ENCODE measurements around the gene PCDHAC2.

The PCDHAC2 gene

DNA sequence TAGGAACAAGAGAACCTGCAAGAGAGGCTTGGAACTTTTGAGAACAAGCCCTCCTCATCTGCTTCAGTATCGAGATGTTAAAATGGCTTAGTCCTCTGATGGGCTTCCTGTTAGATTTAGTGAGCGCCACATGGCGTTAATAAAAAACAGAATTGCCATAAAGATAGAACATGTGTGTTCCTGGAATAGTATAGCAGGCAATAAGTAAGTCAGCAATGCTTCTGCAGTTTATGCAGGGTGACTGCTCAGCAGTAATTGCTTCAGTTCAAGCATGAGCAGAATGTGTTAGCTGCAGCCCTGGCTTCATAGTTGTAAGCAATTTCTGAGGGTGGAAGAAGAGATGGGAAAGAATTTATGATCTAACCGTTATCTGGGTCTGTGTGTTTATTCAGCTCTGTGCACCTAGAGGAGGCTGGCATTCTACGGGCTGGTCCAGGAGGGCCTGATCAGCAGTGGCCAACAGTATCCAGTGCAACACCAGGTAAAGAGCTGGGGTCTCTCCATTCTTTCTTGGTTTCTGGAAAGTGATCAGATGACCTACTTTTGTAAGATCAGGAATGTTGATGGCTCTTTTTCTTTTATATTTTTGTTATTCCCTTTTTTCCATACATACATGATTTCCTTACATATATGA is 15.9 kb downstream of the PCDHAC2 start:
- no peak for FAIRE-seq
- DNase-seq (ENCODE audit: extremely low spot score, insufficient read length, low read depth): no peak

DNA sequence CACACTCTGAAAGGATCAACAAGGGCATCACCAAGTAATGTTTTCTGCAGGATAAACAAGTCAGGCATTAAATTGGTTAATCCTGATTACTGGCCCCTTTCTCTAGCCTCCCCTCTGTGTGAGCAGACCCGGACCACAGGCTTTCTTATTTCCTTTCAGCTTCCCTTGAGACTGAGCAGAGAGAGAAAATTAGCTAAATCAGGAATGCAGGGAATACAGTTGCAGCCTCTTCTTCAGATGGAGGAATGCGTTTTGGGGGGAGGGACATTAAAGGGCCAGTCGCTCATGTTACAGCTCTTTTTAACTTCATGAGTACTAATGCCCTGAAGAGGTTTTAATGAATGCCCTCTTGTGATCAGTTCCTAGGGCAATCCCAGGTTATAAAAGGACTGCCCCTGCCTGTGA is 19.8 kb downstream of the PCDHAC2 start:
- DNase-seq (ENCODE audit: extremely low spot score, insufficient read length, low read depth) (no peak), FAIRE-seq (no peak)

- no peak for DNase-seq (ENCODE audit: extremely low spot score, insufficient read length, low read depth)
- FAIRE-seq: no peak
Observed at GRCh38 chr5:140988100-140988499, 21.8 kb downstream of the PCDHAC2 start.

- FAIRE-seq (no peak), DNase-seq (ENCODE audit: extremely low spot score, insufficient read length, low read depth) (no peak)
Observed at GRCh38 chr5:140988608-140989007, 22.3 kb downstream of the PCDHAC2 start.

DNA sequence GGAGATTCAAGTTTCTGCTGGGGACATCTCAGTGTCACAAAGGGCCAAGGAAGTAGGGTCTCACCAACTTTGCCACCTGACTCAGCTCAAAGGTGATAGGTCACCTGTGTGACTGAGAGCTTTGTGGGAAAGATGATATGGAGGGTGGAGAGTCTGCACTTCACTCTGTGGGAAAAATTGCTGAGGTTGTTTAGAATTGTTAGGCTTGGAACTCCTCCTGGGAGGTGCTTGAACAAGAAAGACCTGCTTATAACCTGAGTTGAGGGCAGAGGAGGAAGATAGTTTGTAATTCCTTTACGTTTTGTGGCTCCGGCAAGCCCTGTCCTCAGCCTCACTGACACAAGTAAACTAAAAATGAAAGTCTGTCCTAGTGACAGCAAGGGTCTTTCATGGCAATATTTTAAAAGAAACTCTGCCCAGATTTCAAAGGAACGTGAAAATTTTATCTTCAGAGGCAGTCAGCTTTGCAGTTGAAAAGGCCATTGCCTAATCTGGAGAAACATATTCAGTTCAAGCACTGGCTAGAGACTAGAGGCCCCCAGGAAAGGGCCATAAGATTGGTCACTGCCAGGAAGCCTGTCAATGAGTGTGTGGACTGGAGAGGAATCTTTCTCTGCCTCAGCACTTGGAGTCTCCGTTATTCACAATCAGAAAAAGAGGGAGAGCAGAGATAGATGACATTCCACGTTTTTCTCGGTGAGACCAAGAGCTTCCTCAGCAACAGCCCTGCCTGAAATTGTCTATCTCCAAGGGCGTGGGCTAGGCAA is 23.2 kb downstream of the PCDHAC2 start:
- DNase-seq (ENCODE audit: extremely low spot score, insufficient read length, low read depth) (no peak), FAIRE-seq (no peak)

DNA sequence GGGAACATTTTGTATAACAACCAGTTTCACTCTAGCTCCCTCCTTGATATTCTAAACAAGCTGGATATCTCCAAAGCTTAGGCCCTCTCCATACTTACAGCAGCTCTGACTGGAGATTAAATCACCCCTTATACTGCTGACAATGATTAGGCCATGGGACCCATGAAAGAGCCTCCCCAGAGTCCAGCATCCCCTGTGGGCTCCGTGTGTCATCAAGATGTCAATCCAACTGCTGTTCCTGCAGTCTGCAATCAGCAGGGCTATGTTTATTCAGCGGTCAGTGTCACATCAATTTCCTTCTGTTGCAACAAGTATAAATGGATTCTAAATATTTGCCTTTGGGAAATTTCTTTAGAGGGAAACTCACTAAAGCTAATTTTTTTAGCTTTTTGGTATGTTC is 26.6 kb downstream of the PCDHAC2 start:
- FAIRE-seq: no peak
- no peak for DNase-seq (ENCODE audit: extremely low spot score, insufficient read length, low read depth)

- no peak for DNase-seq (ENCODE audit: extremely low spot score, insufficient read length, low read depth)
- no peak for FAIRE-seq
Observed at GRCh38 chr5:140996060-140996459, 29.8 kb downstream of the PCDHAC2 start.

GRCh38 chr5:140998921-140999410 is 32.7 kb downstream of the PCDHAC2 start:
- DNase-seq (ENCODE audit: extremely low spot score, insufficient read length, low read depth) (no peak), FAIRE-seq (no peak)

DNA sequence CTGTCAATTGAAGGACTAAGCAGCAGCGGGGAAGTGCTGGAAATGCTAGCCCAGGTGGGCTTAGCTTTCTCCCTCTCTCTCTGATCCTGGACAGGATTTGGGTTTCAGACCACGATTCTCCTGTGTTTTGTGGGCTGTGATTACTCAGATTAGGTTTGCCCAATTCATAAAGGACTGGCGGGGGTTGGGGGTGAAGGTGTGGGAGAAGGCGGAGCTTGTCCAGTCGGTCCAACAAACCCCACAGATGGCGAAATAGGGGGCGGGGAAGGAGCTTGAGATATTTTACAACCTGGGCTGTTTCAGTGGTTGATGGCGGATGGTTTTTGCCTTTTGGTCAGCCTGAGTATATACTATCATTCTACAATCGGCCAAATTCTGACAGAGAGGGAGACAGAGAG is 35.2 kb downstream of the PCDHAC2 start:
- FAIRE-seq: no peak
- no peak for DNase-seq (ENCODE audit: extremely low spot score, insufficient read length, low read depth)

DNA sequence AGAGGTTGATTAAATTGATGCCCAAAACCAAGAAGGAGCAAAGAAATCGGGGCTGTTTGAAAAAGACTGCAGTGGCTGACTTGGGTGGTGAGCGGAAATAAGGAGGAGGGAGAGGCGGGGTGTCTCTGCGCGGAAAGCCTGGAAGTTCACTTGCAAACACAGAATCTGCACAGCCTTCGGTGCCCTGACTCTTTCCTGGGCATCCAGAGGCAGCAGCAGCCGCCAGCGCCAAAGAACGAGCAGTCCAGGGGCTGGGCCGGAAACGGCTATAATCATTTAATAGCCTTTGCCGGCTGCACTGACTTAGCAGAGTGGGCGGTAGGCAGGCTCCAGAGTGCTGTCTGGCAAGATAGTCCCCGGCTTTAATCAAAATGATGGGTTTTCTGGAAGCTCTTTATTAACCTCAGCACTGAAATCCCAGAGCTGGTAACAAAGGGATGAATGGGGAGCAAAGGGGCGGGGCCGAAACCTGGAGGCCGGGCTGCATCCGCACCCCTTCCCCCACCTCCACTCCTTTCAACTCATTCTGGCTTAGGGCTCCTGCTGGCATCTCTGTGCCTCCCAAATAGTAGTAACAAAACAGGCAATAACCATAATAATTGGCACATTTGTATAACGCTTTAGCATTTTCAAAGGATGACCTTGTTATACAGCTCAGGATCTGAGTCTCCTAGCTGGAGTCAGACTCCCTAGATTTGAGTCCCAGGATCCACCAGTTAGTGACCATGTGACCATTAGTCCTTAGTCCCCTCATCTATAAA is 35.7 kb downstream of the PCDHAC2 start:
- no peak for FAIRE-seq
- no peak for DNase-seq (ENCODE audit: extremely low spot score, insufficient read length, low read depth)

- FAIRE-seq (no peak), DNase-seq (ENCODE audit: extremely low spot score, insufficient read length, low read depth) (no peak)
Observed at GRCh38 chr5:141002605-141002965, 36.3 kb downstream of the PCDHAC2 start.

DNA sequence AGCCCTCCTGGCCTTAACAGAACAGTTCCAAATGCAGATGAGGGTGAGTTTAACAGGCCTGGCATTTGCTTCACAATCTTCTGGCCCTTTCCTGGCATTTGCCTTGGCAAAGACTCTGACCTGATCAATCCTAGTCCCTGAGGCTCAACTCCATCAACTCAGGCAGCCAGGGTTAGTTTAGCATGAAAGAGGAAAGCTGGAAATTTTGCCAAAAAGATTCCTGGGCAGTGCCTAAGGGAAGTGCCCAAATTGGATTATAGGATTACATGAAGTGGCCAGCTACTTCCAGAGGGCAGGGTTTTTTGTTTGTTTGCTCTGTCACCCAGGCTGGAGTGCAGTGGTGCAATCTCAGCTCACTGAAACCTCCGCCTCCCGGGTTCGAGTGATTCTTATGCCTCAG is 36.8 kb downstream of the PCDHAC2 start:
- no peak for FAIRE-seq
- DNase-seq (ENCODE audit: extremely low spot score, insufficient read length, low read depth): no peak

GRCh38 chr5:141003791-141004611 is 37.7 kb downstream of the PCDHAC2 start:
- FAIRE-seq (no peak), DNase-seq (ENCODE audit: extremely low spot score, insufficient read length, low read depth) (no peak)

GRCh38 chr5:141007791-141008190 is 41.5 kb downstream of the PCDHAC2 start:
- DNase-seq (ENCODE audit: extremely low spot score, insufficient read length, low read depth): no peak
- FAIRE-seq: no peak

DNA sequence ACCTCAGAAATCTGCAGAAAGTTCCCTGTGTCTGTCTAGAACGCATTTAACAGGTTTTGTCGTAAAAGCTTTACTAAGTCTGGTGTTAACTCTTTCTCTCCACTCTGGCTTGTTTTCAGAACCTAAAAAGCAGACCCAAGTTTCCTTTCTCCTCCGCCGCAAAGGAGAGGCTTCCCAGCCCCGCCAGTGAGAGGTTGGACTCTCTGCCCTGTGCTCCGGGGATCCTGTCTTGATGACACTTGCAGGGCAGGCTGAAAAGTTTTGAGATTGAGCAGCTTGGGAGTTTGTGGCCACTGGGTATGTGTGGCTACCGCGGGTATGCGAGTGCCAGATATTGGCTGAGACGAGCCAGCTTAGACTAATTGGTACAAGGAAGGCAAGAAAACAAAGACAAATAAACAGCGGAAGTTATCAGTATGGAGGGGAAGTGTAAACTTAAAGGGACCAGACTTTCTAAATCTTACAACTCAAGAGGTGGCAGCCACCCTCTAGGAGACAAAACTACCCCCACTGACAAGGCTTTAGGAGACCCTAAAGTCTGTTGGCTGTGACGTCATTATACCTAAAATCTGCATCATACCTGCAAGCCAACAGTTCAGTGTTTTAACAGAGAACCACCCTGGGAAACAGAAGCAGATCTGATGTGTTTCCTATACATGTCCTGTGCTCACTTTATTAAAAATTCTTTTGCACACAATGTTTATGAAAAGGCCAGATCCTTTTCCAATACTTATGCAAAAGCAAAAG is 43.9 kb downstream of the PCDHAC2 start:
- FAIRE-seq (no peak), DNase-seq (ENCODE audit: extremely low spot score, insufficient read length, low read depth) (no peak)

- no peak for FAIRE-seq
- DNase-seq (ENCODE audit: extremely low spot score, insufficient read length, low read depth): no peak
Observed at GRCh38 chr5:141017943-141018342, 51.7 kb downstream of the PCDHAC2 start.

All from GM18507 (cell line).